ENCODE data around the gene MAST3.

Gene MAST3

GRCh38 chr19:18193388-18194180 lies 96.0 kb downstream of the MAST3 start:
- DNase-seq, result no peak

- no peak for DNase-seq
Observed at GRCh38 chr19:18194181-18194530, 96.6 kb downstream of the MAST3 start.

GRCh38 chr19:18194554-18195238 lies 97.1 kb downstream of the MAST3 start:
- no peak for DNase-seq

GRCh38 chr19:18196511-18196845 lies 98.9 kb downstream of the MAST3 start:
- DNase-seq, result no peak

- DNase-seq, result no peak
Observed at GRCh38 chr19:18197306-18197705, 99.7 kb downstream of the MAST3 start.

- DNase-seq, result no peak
Observed at GRCh38 chr19:18197941-18198340, 100.4 kb downstream of the MAST3 start.

GRCh38 chr19:18198374-18198773 lies 100.8 kb downstream of the MAST3 start:
- DNase-seq, result no peak
